ENCODE results near the gene RASA3.

RASA3 gene

DNA sequence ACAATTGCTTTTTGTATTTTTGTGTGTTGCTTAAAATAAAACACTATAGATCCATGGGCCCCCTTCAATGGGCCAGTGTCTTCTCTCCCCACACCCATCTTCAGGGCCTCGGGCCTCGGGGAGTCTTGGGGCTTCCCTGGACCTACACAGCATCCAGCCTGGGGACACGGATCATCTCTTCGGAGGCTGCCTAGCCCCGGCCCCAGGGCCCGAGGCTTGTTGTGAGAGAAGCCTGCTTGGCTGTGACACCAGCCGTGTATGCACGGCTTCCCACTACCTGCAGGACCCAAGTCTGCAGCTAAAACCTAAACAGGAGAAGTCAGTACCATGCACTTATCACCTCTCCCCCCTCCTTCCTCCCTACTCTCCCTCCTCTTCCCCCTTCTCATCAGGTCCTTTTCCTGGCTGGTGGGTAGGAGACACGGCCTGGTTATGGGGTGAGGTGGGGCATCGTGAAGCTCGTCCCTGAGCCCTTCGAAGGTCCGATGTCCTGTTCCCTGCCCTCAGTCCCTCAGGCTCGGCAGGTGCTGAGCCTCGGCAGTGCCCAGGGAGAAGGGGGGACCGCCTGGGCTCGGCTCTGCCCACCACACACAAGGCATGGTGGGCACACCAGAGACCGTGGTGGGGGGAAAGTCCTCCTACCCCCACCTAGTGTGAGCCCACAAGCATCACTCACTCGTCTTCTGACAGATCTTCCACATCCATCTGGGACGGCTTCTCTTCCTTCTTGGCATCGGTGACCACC is 168.0 kb downstream of the RASA3 start:
- DNase-seq = no peak

DNA sequence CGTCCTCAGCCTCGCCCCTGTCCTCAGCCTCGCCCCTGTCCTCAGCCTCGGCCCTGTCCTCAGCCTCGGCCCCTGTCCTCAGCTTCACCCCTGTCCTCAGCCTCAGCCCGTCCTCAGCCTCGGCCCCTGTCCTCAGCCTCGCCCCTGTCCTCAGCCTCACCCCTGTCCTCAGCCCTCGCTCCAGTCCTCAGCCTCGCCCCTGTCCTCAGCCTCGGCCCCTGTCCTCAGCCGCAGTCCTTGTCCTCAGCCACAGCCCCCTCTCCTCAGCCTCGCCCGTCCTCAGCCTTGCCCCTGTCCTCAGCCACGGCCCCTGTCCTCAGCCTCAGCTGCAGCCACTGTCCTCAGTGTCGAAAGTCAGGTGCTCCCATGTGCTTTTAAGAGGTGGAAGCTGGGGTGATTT is 169.0 kb downstream of the RASA3 start:
- no peak for DNase-seq

DNA sequence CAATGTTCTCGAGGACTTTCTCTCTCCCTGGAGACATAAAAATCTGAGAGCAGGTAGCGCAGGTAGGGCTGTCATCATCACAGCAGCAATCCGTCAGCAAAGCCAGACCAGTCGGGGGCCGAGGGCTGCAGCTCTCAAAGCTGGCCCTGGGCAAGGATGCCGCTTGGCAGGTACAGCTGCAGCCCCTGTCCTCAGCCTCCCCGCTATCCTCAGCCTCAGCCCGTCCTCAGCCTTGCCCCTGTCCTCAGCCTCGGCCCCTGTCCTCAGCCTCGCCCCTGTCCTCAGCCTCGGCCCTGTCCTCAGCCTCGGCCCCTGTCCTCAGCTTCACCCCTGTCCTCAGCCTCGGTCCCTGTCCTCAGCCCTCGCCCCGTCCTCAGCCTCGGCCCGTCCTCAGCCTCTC is 169.4 kb downstream of the RASA3 start:
- no peak for DNase-seq

DNA sequence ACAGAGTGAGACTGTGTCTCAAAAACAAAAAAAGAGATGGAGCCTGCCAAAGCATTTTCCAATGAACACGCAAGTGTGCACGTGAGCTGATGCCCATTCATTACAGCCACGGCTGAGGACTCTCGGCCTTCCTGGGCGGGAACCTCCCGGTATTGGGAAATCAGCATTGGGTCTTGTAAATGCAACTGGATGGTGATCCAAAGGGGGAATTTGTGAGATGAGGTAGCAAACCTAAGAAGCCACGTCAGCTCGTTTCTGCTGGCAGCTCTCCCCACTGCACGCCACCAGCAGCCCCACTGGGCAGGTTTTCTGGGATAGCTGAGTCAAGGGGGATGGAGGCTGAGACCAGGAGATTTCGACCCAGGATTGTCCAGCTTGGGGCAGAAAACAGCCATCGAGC is 170.0 kb downstream of the RASA3 start:
- DNase-seq = no peak

DNA sequence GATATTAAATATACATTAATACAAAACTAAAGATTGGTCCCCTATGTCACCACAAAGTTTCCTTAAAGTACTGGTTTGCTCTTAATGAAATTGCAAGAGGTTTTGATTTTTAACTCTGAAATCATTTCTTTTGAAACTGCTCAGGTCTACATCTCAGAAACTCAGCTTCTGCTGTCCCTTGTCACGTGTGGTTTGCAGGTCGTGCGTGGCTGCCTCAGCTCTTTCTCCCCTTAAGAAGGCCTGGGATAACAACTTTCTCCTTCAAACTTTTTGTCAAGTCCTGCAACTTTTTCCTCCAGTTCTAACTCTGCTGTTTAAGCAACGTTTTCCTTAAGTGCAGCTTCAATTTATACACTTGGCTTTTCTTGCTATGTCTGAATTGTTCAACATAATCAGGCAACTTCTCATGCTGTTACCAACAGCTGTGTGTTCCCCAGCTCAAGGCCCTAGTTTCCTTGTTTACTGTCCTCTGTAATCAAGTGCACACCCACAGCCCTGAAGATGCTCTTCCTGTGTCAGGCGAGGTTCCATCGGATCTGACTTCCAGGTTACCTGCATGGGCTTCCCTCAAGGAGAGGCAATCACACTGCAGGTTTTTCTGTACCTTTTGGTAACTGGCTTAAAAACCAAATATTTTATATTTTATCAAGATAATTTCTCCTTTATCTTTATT is 172.0 kb downstream of the RASA3 start:
- no peak for DNase-seq

DNA sequence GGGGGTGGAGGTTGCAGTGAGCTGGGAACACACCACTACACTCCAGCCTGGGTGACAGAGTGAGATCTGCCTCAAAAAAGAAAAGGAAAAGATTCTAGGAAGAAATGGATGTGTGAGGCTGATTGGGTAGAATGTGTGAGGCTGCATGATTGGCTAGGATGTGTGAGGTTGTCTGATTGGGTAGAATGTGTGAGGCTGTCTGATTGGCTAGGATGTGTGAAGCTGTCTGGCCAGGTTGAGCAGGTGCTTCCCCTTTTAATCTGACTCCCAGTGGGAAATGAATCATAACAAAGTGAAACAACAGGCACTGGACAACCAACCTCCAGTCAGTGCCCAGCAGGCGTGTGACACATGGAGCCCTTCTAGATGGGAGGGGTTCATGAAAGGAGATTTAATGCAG is 173.2 kb downstream of the RASA3 start:
- DNase-seq = no peak

DNA sequence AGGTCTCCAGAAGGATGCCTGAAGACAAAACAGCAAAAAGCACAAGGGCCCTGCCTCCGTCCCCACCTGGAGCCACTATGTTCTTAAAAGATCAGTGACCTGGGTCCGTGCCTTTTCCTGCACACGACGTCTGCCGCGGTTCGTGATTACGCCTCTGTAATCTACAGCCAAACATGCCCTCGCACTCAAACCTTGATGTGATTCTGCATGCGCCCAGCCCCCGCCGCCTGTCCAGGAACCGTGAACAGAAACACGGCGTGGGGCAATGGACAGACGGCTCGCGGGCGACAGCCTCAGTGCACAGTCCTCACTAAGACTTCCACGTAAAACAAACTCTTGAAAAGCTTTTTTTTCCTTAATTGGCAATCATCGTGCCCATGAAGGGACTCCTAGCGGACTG is 174.1 kb downstream of the RASA3 start:
- DNase-seq = no peak

DNA sequence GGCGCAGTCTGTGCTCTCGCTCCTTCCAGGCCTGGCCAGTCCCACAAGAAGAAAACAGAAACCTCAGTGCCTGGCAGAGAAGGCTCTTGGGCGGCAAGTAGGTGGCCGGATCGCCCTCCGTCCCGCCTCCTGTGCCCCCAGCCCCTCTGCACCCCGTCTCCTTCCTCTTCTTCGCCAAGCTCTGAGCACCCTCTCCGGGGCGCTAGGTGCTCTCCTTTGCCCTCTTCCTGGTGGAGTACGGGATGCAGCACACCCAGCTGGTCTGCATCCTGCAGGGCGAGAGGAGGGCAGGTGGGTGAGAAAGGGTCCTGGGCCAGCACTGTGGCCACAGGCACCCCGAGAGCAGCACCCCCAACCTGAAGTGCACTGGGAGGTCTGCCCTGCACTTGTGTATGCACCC is 175.9 kb downstream of the RASA3 start:
- DNase-seq = no peak

DNA sequence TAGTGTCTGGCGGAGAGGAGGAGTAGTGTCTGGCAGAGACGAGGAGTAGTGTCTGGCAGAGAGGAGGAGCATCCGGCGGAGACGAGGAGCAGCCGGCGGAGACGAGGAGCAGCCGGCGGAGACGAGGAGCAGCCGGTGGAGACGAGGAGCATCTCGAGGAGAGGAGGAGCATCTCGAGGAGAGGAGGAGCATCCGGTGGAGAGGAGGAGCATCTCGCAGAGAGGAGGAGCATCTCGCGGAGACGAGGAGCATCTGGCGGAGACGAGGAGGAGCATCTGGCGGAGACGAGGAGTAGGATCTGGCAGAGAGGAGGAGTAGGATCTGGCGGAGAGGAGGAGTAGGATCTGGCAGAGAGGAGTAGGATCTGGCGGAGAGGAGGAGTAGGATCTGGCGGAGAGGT is 176.7 kb downstream of the RASA3 start:
- no peak for DNase-seq

DNA sequence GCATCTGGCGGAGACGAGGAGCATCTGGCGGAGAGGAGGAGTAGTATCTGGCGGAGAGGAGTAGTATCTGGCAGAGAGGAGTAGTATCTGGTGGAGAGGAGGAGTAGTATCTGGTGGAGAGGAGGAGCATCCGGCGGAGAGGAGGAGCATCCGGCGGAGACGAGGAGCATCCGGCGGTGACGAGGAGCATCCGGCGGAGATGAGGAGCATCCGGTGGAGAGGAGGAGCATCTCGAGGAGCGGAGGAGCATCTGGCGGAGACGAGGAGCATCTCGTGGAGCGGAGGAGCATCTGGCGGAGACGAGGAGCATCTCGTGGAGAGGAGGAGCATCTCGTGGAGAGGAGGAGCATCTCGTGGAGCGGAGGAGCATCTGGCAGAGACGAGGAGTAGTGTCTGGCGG is 177.2 kb downstream of the RASA3 start:
- no peak for DNase-seq

DNA sequence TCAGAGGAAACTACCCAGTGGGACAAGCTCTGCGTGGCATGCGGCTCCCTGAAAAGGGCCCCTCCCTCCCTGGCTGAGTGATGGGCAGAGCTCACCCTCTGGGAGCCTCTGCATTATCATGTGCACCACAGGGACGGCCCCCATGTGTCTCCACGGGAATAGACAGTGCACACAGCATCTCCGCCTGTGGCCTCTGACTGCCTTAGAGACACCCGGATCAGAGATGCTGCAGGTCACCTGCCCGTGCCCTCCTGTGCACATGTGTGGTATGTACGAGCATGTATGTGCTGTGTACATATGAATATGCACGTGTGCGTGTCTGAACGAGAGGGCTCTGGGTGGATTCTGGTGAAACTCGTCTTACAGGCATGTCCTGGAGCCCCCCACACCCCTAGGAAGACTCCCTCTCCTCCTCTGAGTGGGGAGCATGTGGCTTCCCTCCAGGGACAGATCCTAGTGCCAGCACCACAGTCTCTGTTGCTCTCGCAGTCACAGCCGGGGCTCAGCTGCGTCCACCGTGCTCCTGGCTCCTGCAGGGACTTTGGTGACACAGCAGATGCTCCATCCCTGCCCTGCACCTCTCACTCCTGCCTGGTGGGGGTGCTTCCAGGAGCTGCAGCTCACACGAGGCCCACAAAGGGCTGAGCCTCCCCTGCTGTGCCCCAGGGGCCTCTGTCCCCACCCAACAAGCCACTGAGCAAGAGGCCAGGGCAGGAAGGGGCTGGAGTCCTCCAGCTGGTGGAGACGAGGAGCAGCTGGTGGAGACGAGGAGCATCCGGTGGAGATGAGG is 178.2 kb downstream of the RASA3 start:
- no peak for DNase-seq

DNA sequence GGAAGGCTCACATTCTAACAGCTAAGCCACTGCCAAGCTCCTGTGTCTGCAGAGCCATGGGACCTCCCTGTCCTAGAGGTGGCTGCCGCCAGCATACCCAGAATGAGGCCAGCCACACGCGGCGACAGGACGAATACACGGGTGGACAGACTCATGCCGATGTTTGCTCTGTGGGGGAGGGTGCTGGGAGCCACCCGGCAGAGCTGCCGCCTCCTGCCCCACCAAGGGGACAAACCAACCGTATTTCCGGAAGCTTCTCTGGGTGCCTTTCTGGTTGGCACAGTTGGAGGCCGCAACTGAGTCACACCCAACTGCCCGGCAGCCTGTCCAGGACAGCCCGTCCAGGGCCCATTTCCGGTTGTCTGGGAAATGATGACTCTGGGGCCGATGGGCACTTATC is 178.9 kb downstream of the RASA3 start:
- no peak for DNase-seq

DNA sequence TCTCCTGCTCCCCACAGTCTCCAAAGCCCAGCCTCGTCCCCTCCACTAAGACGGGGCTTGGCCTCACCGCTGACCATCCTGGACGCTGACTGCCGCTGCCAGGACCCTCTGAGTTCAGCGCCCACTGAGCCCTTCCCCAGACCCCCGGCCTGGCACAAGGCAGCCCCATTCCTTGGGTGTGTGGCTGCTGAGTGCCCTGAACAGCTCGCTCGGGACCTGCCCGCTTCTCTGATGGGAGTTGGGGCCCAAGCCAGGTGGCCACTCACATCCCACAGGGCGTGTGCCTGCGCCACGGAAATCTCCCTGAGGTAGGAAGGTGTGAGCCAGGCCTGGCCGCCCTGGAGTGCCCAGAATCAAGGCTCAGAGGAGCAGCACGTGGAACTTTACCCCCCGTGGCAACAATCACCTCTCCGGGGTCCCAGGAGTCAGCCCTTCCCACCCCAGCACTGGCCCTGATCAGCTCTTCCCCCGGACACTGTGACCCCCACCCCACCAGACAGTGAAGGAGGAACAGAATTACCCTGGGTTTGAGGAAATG is 179.4 kb downstream of the RASA3 start:
- no peak for DNase-seq

DNA sequence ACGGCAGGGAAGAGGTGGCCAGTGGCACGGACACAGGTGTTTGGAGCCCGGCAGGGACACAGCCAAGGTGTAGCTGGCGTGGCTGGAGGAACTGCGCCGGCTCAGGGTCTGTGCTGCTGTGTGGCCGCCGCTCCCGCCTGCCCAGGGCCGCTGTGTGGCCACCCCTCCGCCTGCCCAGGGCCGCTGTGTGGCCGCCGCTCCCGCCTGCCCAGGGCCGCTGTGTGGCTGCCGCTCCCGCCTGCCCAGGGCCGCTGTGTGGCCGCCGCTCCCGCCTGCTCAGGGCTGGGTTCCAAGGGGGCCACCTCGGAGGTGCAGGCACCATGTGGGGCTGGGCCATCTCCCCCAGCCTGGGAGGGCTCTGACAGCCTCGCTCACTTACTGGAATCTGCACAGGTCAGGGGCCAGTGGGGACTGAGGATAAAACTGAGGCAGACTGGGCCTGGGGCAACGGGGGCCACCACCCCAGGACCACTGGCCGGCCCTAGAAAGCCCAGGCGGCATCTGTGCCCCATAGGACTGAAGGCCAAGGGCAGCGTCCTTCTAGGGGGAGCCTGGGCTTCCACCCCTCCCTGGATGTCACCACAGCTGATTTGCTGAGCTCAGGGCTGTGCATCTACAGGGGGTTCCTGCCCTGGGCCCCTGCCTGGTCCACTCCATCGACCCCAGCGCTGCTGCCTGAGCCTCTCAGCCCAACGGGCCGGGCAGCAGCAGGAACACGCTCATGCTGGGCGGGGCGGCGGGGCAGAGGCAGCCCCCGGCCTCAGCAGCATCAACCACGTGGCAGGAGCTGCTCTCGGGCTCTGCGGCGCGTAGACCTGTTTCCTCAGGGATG is 180.1 kb downstream of the RASA3 start:
- DNase-seq = no peak

DNA sequence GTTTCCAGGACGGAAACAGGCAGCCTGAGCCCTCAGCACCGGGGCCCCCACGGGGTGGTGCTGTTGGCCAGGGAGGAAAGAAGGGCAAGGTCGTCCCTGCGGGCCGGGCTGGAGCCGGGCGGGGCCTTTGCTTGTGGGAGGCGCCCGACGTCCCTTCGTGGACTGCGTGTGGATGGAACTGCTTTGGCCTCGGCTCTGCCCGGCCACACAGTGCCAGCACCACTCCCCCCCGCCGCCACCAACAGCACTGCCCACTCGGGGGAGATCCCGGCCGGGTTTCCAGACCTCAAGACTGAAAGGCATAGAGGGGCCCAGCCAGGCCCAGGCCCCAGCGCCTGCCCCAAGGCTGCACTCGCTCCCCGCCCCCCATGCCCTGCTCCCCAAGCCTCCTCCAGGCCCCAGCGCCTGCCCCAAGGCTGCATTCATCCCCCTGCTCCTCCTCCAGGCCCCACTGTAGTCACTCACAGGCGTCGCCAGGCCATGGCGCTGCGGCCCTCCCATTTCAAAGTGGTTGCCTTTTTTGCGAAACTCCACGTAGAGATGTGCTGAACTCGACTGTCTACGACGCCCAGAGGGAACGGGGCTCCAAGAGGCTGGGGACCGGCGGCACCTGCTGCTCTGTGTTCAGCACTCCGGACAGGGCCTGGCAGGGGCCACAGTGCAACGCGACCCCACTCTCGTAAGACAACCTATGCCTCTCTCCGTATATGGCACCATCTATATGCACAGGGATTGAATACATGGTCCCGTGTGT is 181.0 kb downstream of the RASA3 start:
- DNase-seq = peak in 1 of 4 experiments; percentile 25

DNA sequence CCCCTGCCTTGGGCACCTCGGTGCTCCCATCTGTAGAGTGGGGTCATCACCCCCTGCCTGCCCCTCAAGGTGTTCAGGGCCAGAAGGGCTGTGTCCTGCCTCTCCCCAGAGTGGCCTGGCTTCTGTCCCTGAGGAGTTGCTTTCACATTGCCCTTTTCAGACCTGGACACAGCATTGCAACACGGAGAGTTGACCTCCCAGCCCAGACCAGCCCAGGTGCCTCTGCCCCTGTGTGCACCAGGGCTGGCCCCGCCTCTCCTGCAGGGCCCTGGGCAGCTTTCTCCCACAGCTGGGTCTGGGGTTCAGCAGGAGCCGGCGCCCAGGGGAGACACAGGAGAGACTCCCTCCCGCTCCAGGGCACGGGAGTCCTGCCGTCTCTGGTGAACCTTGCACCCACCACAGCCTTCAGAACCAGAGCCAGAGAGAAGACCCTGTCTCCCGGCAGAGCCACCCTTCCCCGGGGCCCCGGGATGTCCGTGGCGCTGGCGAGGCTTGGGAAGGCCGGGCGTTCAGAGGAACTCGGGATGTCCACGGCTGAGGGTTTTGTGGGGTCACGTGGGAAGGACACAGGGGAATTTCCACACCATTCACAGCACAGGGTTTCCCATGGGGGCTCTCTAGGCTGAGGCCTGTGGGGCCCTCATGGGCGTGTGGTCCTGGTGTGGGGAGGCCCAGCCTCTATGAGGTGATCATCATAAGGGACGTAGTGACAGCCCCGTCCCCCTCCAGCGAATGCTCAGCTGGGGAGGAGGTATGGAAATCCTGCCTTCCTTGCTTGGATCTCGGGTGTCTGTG is 181.8 kb downstream of the RASA3 start:
- DNase-seq = no peak

DNA sequence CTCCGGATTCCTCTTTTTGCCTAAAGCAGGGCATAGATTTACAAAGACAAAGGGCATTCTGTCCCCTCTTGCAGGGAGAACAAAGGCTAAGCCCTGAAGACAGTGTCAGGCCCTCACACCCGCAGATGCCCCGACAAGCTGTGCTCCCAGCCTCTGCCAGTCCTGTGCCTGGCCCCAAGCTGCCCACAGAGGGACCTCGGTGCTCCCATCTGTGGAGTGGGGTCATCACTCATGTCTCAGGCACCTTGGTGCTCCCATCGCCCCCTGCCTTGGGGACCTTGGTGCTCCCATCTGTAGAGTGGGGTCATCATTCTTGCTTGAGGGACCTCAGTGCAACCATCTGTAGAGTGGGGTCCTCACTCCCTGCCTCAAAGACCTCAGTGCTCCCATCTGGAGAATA is 182.9 kb downstream of the RASA3 start:
- no peak for DNase-seq

DNA sequence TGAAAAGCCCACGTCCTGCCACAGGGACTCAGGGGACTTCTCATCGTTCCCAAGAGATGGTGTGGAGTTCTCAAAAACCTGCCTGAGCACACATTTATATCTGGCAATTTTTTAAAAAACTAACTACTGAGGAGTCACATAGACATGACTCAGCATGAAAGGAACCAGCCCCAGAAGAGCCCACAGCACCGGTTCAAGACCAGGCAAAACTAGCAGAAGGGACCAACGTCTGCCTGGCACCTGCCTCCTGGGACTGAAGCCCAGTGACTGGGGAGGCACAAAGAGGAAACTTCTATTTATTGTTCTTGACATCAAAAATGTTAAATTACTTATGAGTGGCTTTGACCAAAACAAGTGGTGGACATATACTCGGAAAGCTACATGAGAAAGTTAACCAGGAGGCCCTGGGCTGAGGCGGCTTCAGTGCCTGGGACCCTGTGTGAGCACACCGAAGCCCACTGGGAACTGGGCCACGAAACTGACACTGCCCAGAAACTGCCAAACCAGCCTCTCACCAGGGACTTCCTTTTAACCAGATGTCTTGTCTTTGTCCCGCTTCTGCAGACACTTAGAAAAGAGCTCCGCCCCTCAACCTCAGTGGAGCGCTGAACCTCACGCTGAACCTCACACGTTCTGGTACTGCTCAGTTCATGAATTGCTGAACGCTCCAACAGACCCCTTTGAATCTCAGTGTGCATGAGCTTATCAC is 184.2 kb downstream of the RASA3 start:
- no peak for DNase-seq

DNA sequence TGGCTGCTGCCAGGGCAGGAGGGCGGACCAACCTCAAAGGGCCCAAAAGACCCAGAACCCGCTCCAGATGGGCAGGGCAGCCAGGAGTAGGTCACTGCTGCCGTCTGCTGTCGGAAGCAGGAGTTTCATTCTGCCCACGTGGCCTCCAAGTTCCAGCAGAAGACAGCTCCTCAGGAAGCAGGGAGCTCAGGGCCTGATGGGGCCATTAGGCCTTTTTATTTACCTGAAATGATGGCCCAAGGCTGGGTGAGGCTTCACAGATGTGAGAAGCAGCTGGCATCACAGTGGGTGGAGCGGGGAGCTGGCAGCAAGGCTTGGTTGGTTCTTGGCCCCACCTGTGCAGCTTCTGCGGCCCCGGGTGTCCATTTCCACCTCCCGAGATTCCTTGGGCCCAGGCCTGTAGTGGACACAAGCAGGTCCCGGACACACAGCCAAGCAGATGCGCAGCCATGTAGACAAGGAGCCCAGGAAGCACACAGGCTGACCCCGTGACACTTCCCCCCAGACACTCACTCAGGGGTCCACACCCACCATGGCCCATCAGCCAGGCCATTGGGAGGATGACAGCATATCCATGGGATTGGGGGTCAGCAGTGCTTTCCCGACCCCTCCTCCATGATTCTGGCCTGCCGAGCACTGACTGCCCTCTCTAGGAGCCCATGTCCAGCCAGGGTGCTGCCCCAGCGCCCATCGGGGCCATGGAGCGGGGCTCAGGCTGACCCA is 185.0 kb downstream of the RASA3 start:
- no peak for DNase-seq
